ENCODE results near the gene MAGI2. TPM values are rescaled to one million over a fixed set of nuclear protein-coding genes. Genes with fewer than 3 reads are reported as not detected.

The MAGI2 gene
- total RNA-seq, 1 experiment from 2014 or later = 0.56 TPM

GRCh38 chr7:78218876-78219275 is 1234.6 kb downstream of the MAGI2 start:
- Histone ChIP-seq H3K4me3 (no peak overlapping the region), H3K36me3 (no peaks in the 10 kb centered on the region), H3K9me3 (no peaks in the 10 kb centered on the region), H3K27me3 (no peaks in the 10 kb centered on the region)
- no peak for DNase-seq

DNA sequence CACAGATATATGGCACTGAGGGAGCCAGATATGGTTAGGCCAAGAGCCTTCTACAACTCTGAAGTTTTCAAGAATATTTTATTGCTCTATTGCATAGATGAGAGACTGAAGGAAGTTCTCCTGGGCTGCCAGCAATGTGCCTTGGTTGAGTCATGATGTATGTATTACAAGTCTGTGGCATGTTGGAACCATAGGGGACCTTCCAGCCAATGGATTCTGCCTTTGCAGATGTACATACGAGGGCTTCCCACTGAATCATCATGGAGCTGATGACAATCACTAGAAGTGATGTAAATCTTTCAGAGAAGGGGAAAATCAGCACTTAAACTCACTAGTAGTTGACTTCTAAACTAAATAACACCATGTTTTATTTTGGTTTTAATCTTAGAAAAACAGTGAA is 1235.4 kb downstream of the MAGI2 start:
- Histone ChIP-seq H3K27me3 (no peaks in the 10 kb centered on the region), H3K9me3 (no peaks in the 10 kb centered on the region), H3K4me3 (no peak overlapping the region), H3K36me3 (no peaks in the 10 kb centered on the region)
- no peak for DNase-seq

GRCh38 chr7:78215199-78215598 is 1238.3 kb downstream of the MAGI2 start:
- Histone ChIP-seq H3K4me3 (no peak overlapping the region), H3K9me3 (no peaks in the 10 kb centered on the region), H3K27me3 (no peaks in the 10 kb centered on the region), H3K36me3 (no peaks in the 10 kb centered on the region)
- DNase-seq = no peak

DNA sequence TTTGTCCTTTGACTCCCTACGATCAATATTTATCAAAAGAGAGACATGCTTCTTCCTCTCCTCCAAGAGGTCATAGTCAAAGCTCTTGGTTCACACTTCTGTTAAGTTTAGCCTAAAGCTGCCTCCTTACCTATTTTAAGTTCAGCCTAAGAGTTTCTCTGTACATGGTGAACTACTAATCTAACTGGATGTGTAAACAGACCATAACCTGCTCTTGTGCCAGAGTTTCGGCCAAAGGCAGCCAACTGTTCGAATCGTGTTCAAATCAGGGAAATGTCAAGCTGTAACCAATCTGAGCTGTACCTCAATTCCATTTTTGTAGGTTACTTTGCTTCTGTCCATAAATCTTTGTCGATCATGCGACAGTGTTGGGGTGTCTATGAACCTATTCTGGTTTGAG is 1240.1 kb downstream of the MAGI2 start:
- Histone ChIP-seq H3K4me3 (no peak overlapping the region), H3K9me3 (no peaks in the 10 kb centered on the region), H3K27me3 (no peaks in the 10 kb centered on the region), H3K36me3 (no peaks in the 10 kb centered on the region)
- DNase-seq = no peak

DNA sequence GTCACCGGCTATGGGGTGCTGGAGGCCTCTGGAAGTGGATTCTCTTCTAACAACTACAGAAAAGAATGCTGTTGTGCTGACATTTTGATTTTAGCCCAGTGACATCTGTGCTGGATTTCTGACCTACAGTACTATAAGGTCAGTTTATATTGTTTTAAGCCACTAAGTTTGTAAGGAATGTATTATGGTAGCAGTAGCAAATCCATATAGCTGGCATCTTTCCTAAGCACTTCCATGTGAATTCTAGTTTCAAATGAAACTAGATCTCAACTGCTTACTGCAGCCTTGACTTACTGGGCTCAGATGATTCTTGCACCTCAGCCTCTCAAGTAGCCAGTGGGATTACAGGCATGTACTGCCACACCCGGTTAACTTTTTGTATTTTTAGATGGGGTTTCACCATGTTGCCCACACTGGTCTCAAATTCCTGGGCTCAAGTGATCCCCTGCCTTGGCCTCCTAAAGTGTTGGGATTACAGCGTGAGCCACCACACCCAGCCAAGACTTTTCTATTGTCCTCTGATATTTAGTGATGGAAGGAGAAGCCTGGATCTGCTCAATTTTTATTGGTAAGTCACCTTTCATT is 1240.9 kb downstream of the MAGI2 start:
- no peaks in the 10 kb centered on the region for H3K9me3 ChIP-seq

GRCh38 chr7:78207269-78207668 is 1246.2 kb downstream of the MAGI2 start:
- H3K9me3 ChIP-seq = no peaks in the 10 kb centered on the region
- no peaks in the 10 kb centered on the region for H3K36me3 ChIP-seq
- no peaks in the 10 kb centered on the region for H3K27me3 ChIP-seq
- H3K4me3 ChIP-seq = no peak overlapping the region
- DNase-seq = no peak

More for the DNA sequence above, 1240.9 kb downstream of the MAGI2 start:
- no peak for DNase-seq
- Histone ChIP-seq H3K27me3 (no peaks in the 10 kb centered on the region), H3K4me3 (no peak overlapping the region), H3K36me3 (no peaks in the 10 kb centered on the region)

DNA sequence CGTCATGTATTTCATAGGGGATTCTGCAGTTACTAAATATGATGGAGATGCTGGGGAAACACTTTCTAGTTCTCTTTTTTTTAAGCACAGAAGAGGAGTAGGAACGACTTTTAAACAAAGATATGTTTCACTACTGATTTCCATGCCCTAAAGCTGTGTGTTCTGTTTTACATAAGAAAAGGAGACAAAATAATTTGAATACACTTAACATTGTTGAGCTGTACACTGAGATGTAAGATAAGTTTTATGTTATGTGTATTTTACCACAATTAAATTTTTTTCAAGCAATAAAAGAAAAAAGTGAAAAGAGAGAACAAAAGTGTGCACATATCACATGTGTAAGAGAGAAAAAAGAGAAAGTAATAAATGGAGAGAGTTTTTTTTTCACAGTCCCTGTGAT is 1246.7 kb downstream of the MAGI2 start:
- H3K4me3 ChIP-seq = no peak overlapping the region
- H3K27me3 ChIP-seq = no peaks in the 10 kb centered on the region
- H3K9me3 ChIP-seq = no peaks in the 10 kb centered on the region
- H3K36me3 ChIP-seq = no peaks in the 10 kb centered on the region
- DNase-seq = no peak

- Histone ChIP-seq H3K4me3 (no peak overlapping the region), H3K27me3 (no peaks in the 10 kb centered on the region), H3K36me3 (no peaks in the 10 kb centered on the region), H3K9me3 (no peaks in the 10 kb centered on the region)
- no peak for DNase-seq
These were observed 1250.3 kb downstream of the MAGI2 start for GRCh38 chr7:78203042-78203720.

DNA sequence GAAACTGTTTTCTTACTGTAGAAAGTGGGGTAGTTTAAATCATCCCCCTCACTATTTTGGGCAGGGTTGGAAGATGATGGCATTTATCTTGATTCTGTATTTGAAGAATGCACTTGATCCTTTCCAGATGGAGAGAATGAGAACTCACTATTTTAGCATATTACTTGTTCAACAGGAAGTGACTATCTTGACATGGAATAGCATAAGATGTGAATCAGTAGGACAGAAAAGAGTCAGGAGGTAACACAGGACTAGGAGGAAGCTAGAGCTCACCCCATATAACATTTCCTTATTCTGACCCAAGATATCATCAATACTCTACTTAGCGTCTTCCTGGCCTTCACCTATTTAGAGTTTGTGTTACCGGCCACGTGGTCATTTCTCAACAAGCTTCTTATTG is 1254.7 kb downstream of the MAGI2 start:
- no peaks in the 10 kb centered on the region for H3K27me3 ChIP-seq
- DNase-seq = no peak
- no peaks in the 10 kb centered on the region for H3K9me3 ChIP-seq
- no peaks in the 10 kb centered on the region for H3K36me3 ChIP-seq
- no peak overlapping the region for H3K4me3 ChIP-seq

DNA sequence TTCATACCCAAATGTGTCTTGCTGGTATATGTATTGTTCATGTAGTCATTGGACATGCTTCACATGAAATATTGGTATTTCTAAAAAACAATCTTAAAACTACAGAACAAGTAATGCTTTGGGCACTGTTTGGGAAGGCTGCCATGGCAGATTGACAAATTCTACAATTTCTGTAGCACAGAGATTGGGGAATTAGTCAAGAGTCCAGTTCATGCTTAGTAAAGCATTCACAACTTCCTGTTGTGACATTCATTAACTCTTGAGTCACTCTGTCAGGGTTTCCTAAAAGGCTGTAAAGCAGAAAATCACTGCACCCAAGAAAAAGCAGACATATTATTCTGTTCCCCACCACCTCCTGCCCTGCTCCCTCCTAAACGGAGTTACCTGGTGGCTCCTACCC is 1256.0 kb downstream of the MAGI2 start:
- Histone ChIP-seq H3K27me3 (no peaks in the 10 kb centered on the region), H3K9me3 (no peaks in the 10 kb centered on the region), H3K36me3 (no peaks in the 10 kb centered on the region), H3K4me3 (no peak overlapping the region)
- no peak for DNase-seq

GRCh38 chr7:78195281-78195680 is 1258.2 kb downstream of the MAGI2 start:
- H3K27me3 ChIP-seq = no peaks in the 10 kb centered on the region
- DNase-seq = no peak

DNA sequence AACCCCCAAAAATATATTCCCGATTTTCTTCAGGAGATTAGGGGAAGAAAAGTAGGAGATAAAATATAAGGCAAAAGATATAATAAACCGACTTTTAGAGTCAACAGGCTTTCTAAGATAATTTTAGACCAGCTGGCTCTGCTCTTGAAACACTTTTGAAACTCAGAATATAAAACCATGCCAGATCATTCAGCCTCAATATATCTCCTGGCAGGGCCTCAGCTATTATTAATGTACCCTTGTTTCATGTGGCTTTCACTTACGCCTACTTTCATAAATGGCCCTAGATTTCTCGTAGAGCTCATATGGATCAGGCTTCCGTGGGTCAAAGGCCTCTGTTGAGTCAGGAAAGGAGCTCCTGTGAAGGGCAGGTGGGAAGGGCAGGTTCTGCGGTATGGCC is 1258.9 kb downstream of the MAGI2 start:
- H3K27me3 ChIP-seq = no peaks in the 10 kb centered on the region

More at GRCh38 chr7:78195281-78195680, 1258.2 kb downstream of the MAGI2 start:
- Histone ChIP-seq H3K36me3 (no peaks in the 10 kb centered on the region), H3K9me3 (no peaks in the 10 kb centered on the region), H3K4me3 (no peak overlapping the region)

DNA sequence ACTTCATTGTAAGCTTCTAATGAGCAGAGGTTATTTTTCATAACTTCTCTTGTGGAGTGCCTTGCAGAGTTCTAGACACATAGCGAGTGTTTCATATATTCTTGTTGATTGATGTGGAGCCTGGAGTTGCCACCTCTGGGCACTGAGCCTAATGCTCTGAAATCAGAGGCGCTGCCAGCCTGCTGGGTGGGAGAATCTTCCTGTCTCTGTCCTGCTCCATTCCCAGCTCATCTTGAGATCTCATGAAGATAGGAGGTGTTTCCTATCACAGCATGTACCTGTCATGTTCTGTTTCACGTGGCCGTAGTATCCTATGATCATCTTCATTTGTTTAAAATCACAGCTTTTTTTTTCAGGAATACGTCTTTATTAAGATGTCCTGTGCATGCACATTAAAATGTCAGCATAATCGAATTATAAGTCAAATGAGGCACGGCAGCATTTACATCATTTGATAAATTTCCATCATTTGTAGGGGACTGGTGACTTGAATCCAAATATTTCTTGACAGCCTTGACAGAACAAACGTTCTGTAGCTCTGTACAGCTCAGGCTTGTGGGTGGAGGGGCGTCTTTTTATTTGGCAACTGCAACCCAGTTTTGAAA is 1261.9 kb downstream of the MAGI2 start:
- H3K9me3 ChIP-seq = no peaks in the 10 kb centered on the region
- DNase-seq = no peak
- no peak overlapping the region for H3K4me3 ChIP-seq
- no peaks in the 10 kb centered on the region for H3K36me3 ChIP-seq
- H3K27me3 ChIP-seq = no peaks in the 10 kb centered on the region

More for the DNA sequence above, 1258.9 kb downstream of the MAGI2 start:
- no peak for DNase-seq
- no peak overlapping the region for H3K4me3 ChIP-seq
- H3K9me3 ChIP-seq = no peaks in the 10 kb centered on the region
- no peaks in the 10 kb centered on the region for H3K36me3 ChIP-seq

DNA sequence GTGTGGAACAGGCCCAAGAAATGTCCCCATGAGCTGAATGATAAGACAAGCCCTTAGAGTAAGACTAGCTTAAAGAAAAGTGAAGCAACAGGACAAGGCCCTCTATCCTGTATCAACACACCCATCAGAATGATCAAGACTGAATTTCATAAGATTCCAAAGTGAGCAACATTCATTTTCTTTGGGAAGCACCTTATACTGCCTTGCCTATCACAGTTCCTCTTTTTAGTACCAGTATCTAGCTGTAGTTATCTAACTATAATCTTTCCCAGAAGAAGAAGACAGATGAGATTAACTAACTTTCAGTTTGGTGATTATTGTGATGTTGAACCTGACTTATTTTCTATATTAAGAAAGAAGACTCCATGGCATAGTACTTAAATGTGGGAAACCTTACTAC is 1263.7 kb downstream of the MAGI2 start:
- Histone ChIP-seq H3K4me3 (no peak overlapping the region), H3K36me3 (no peaks in the 10 kb centered on the region), H3K27me3 (no peaks in the 10 kb centered on the region), H3K9me3 (no peaks in the 10 kb centered on the region)
- no peak for DNase-seq

DNA sequence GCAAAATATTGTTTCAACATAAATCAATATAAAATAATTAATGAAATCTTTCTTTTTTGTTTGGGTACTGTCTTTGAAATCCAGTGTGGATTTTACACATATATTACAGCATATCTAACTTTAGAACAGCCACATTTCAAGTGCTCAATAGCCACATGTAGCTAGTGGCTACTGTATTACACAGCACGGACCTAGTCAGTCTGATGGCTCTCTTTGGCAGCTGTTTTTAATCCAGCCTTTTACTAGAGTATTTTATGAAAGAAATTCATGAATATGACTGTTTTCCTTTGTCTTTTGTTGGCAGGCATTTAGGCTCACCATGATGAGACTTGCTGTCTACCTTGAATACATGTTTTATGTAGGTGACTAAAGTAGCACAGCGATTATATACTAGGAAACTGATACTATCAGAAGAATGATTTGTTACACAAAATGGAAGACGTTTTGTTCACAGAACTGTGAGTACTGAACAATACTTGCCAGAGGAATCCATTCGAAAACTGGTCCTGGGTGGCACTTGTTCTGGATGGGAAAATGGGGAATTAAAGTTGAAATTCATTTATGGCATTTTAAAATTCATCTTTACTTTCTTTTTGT is 1268.2 kb downstream of the MAGI2 start:
- H3K9me3 ChIP-seq = no peaks in the 10 kb centered on the region
- no peak for DNase-seq
- no peaks in the 10 kb centered on the region for H3K36me3 ChIP-seq

DNA sequence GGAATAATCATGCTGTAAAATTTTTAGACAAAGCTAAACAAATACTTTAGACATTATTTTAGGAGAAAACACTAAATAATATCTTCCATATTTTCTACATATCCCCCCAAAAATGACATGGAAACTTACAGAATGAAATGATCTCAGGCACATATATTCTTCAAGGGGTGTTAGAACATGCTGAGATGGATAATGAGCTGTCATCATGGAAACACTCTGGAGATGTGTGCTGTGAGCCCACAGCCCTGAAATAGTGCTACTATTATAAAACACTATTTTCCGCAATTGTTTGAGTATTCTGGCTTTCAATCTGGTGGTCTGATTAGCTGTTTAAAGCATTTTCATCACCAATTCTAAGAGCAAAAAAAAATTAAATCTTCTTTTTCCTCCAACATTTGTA is 1269.2 kb downstream of the MAGI2 start:
- no peak for DNase-seq
- Histone ChIP-seq H3K9me3 (no peaks in the 10 kb centered on the region), H3K27me3 (no peaks in the 10 kb centered on the region), H3K4me3 (no peak overlapping the region), H3K36me3 (no peaks in the 10 kb centered on the region)

More for the DNA sequence above, 1268.2 kb downstream of the MAGI2 start:
- Histone ChIP-seq H3K27me3 (no peaks in the 10 kb centered on the region), H3K4me3 (no peak overlapping the region)

GRCh38 chr7:78179827-78180477 is 1273.5 kb downstream of the MAGI2 start:
- Histone ChIP-seq H3K9me3 (no peaks in the 10 kb centered on the region), H3K27me3 (no peaks in the 10 kb centered on the region), H3K36me3 (no peaks in the 10 kb centered on the region), H3K4me3 (no peak overlapping the region)
- no peak for DNase-seq
